ENCODE measurements around the gene ZNF747.
"Not testable (repeated sequence)": the region's sequence is repeated elsewhere in the genome, so short reads cannot be mapped to it uniquely, and the experiment has no call there.

ZNF747 gene

GRCh38 chr16:30524575-30525568, 9.8 kb downstream of the ZNF747 start:
- intact Hi-C loops (cut with DNase I): loop anchor here (5.0 kb wide), 1 partner anchor 78 kb away; the partner anchor contains the start of gene SEPHS2

DNA sequence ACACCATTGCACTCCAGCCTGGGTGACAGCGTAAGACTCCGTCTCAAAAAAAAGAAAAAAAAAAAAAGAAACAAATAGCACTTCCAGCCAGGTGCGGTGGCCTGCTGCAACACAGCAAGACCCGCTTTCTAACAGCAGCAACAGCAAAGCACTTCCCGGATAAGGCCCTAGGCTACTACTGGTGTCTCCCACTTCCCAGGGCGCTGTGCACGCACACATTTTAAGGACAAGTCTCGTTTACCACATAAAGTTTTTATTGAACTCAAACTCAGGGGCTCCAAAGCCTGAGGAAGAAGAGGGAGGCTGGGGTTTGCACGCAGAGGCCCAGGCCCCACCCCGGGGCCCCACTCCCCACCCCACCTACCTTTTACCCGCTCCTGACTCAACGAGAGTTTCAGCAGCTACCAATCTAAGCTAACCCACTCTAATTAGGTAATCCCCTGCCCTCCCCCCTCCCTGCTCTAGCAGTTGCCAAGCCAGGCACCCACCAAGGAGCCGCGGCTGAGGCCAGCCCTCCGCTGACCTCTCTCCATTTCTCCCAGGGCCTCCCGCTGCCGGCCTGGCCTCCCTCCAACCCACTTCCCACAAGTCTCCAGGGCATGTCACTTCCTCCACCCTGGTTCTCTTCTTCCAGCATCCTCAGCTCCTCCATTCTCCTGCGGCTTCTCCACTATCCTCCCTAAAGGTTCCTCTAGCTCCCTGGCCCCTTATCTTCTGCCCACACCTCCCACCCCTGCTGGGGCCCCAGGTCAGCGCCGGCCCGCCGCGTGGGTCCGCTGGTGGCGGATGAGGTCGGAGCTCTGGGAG, 10.7 kb downstream of the ZNF747 start:
- peak in 2 of 42 donors; percentile 20 to 30 for DNase-seq
- intact Hi-C loops (cut with DNase I): no loop called here

More at GRCh38 chr16:30524575-30525568, 9.8 kb downstream of the ZNF747 start:
- DNase-seq: no peak

GRCh38 chr16:30522702-30523463, 11.8 kb downstream of the ZNF747 start:
- DNase-seq; intact Hi-C loops (cut with DNase I): not testable (repeated sequence)

- peak in 4 of 42 donors; percentile 19 to 52 (median 32) for DNase-seq
- intact Hi-C loops (cut with DNase I): no loop called here
Measured at GRCh38 chr16:30521873-30522641, 12.6 kb downstream of the ZNF747 start.

DNA sequence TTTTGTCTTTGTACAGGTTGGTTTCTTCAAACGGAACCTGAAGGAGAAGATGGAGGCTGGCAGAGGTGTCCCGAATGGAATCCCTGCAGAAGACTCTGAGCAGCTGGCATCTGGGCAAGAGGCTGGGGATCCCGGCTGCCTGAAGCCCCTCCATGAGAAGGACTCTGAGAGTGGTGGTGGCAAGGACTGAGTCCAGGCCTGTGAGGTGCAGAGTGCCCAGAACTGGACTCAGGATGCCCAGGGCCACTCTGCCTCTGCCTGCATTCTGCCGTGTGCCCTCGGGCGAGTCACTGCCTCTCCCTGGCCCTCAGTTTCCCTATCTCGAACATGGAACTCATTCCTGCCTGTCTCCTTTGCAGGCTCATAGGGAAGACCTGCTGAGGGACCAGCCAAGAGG, 13.2 kb downstream of the ZNF747 start:
- intact Hi-C loops (cut with DNase I): no loop called here
- DNase-seq: no peak

DNA sequence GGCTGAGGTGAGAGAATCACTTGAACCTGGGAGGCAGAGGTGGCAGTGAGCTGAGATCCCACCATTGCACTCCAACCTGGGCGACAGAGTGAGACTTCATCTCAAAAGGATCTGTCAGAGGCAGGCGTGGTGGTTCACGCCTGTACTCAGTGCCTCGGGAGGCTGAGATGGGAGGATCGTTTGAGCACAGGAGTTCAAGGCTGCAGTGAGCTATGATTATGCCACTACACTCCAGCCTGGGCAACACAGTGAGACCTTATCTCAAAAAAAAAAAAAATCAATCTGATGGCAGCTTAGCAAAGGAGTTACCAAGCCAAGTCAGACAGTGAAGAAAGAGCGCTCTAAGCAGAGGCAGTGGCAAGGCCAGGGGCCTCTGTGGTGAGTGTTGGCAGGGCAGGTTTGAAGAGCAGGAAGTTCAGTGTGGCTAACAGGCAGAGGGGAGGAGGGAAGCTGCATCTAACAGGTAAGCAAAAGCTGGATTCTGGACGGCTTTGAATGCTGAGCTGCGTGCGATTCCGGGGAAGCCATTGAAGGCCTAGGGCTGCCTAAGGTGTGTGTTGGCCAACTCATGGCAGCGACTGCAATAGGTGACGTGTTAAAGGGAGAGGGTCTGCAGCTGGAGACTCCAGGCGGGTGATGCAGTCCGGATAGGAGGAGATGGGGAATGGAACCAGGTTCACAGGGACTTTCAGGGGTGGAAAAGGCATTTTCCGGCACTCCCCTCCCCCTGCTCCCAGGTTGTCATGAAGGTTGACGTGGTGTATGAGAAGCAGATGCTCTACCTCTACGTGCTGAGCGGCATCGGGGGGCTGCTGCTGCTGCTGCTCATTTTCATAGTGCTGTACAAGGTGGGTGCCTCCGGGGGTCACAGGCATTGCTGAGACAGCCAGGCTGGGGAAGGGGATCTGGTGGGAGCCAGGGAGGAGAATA, 15.3 kb downstream of the ZNF747 start:
- intact Hi-C loops (cut with DNase I): no loop called here
- DNase-seq: no peak

GRCh38 chr16:30518552-30518951, 16.1 kb downstream of the ZNF747 start:
- intact Hi-C loops (cut with DNase I): no loop called here
- DNase-seq: no peak

GRCh38 chr16:30515275-30515674, 19.4 kb downstream of the ZNF747 start:
- intact Hi-C loops (cut with DNase I): no loop called here

GRCh38 chr16:30511509-30511908, 23.1 kb downstream of the ZNF747 start:
- intact Hi-C loops (cut with DNase I): no loop called here
- DNase-seq: no peak

More at GRCh38 chr16:30515275-30515674, 19.4 kb downstream of the ZNF747 start:
- no peak for DNase-seq

DNA sequence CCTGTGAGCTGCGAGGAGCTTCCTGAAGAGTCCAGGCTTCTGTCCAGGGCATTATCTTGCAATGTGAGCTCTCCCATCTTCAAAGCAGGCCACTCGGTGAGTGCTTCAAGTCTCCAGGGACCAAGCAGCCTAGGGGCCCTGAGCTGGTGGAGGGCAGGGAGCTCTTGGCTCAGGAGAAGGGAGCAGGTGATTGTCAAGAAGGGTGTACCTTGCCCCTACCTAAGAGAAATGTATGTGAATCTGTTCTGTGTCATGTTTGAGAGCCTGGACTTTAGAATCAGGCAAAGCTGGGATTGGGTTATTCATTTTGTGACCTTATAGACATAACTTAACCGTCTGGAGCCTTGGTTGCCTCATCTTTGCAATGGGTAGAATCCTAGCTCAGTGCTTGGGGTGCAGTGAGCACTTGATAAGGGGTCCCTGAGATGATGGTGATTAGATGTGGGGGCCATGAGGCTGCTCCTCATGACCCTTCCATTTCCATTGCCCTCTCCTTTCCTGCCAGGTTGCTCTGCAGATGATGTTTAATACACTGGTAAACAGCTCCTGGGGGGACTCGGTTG, 24.2 kb downstream of the ZNF747 start:
- no peak for DNase-seq
- intact Hi-C loops (cut with DNase I): no loop called here

- DNase-seq: no peak
- intact Hi-C loops (cut with DNase I): no loop called here
Measured at GRCh38 chr16:30509081-30509765, 25.4 kb downstream of the ZNF747 start.

- no peak for DNase-seq
- intact Hi-C loops (cut with DNase I): no loop called here
Measured at GRCh38 chr16:30503403-30504296, 31.0 kb downstream of the ZNF747 start.

GRCh38 chr16:30499284-30499683, 35.4 kb downstream of the ZNF747 start:
- intact Hi-C loops (cut with DNase I): no loop called here
- DNase-seq: no peak

DNA sequence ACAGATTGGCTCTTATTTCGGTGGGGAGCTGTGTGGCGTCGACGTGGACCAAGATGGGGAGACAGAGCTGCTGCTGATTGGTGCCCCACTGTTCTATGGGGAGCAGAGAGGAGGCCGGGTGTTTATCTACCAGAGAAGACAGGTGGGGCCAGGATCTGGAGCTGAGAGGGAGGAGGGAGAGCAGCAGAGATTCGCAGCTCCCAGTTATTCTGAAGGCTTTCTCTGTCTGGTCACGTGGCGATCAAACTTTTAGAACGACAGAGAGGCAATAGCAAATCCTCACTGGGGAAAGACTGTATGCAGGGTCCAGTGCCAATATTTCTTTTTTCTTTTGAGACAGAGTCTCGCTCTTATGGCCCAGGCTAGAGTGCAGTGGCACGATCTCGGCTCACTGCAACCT, 39.9 kb downstream of the ZNF747 start:
- DNase-seq: no peak
- intact Hi-C loops (cut with DNase I): no loop called here

GRCh38 chr16:30493941-30494488, 40.6 kb downstream of the ZNF747 start:
- DNase-seq: no peak
- intact Hi-C loops (cut with DNase I): no loop called here

All from head of caudate nucleus (tissue), 42 donors.